HepG2 (cell line): ENCODE measurements around the gene CAB39. TPM values are rescaled to one million over a fixed set of nuclear protein-coding genes. Genes with fewer than 3 reads are reported as not detected.

Experiments used
- EP300 ChIP-seq, 3 experiments: sonication (generic) in 1 of 3; formaldehyde crosslinking in 1 of 3; IDR thresholded peaks; 2 replicates each; pipeline versions ENCODE4 v1.5.1 to v1.6.1; 2011 to 2020; ENCODE audit warnings: low read depth in 2 of 3, low read length in 2 of 3, borderline replicate concordance in 1 of 3, improper control_type of control experiment in 1 of 3, mild to moderate bottlenecking in 1 of 3, missing genetic modification reagents in 1 of 3, moderate library complexity in 1 of 3
- HCFC1 ChIP-seq: fragments of 150-350 bp; IDR thresholded peaks from 2 replicates; pipeline ENCODE4 v1.6.1; 2014; ENCODE audit warnings: low read depth, low read length
- HNRNPK ChIP-seq: fragments of 200-400 bp; formaldehyde crosslinking; IDR thresholded peaks from 2 replicates; pipeline ENCODE4 v1.6.1; 2018; ENCODE audit warnings: low read length, low read depth, moderate library complexity, mild to moderate bottlenecking; ENCODE audit not compliant: poor library complexity, severe bottlenecking
- MED13 ChIP-seq: sonication (generic); formaldehyde crosslinking; IDR thresholded peaks from 2 replicates; pipeline ENCODE4 v1.5.0; 2020; ENCODE audit warnings: missing genetic modification reagents
- MEIS1 ChIP-seq: sonication (generic); formaldehyde crosslinking; IDR thresholded peaks from 2 replicates; pipeline ENCODE4 v1.9.0; 2021; ENCODE audit warnings: mild to moderate bottlenecking, missing genetic modification reagents, moderate library complexity, borderline replicate concordance
- MYC ChIP-seq: sonication (generic); formaldehyde crosslinking; IDR thresholded peaks from 2 replicates; pipeline ENCODE4 v1.9.0; 2021; ENCODE audit warnings: missing genetic modification reagents, borderline replicate concordance
- RXRA ChIP-seq: sonication (generic); formaldehyde crosslinking; IDR thresholded peaks from 2 replicates; pipeline ENCODE4 v1.5.1; 2020; ENCODE audit warnings: missing genetic modification reagents
- THAP11 ChIP-seq: IDR thresholded peaks from 2 replicates; pipeline ENCODE4 v1.6.1; 2016; ENCODE audit warnings: missing biosample characterization, missing genetic modification reagents
- ZFP62 ChIP-seq: sonication (generic); formaldehyde crosslinking; IDR thresholded peaks from 2 replicates; pipeline ENCODE4 v1.4.0; 2020; ENCODE audit warnings: missing genetic modification reagents
- ZKSCAN8 ChIP-seq: IDR thresholded peaks from 2 replicates; pipeline ENCODE4 v1.6.1; 2016; ENCODE audit warnings: borderline replicate concordance, missing genetic modification reagents, missing compliant biosample characterization
- ZNF121 ChIP-seq: sonication (generic); formaldehyde crosslinking; IDR thresholded peaks from 2 replicates; pipeline ENCODE4 v1.5.0; 2020; ENCODE audit warnings: mild to moderate bottlenecking, missing genetic modification reagents
- ZNF17 ChIP-seq: sonication (generic); formaldehyde crosslinking; IDR thresholded peaks from 2 replicates; pipeline ENCODE4 v1.5.0; 2020; ENCODE audit warnings: mild to moderate bottlenecking, missing genetic modification reagents
- ZNF33B ChIP-seq: sonication (generic); formaldehyde crosslinking; IDR thresholded peaks from 2 replicates; pipeline ENCODE4 v1.5.1; 2020; ENCODE audit warnings: mild to moderate bottlenecking, missing genetic modification reagents
- ZNF343 ChIP-seq: sonication (generic); formaldehyde crosslinking; IDR thresholded peaks from 2 replicates; pipeline ENCODE4 v1.4.0; 2020; ENCODE audit warnings: mild to moderate bottlenecking, missing genetic modification reagents
- ZNF607 ChIP-seq: sonication (generic); formaldehyde crosslinking; IDR thresholded peaks from 2 replicates; pipeline ENCODE4 v1.5.1; 2020; ENCODE audit warnings: missing genetic modification reagents, mild to moderate bottlenecking, borderline replicate concordance
- ZNF75D ChIP-seq: sonication (generic); formaldehyde crosslinking; IDR thresholded peaks from 2 replicates; pipeline ENCODE4 v1.8.1; 2023; ENCODE audit warnings: missing genetic modification reagents, mild to moderate bottlenecking, borderline replicate concordance
- polyA plus RNA-seq, 8 experiments: library from polyadenylated mRNA; depleted of rRNA in 3 of 8; stranded (reverse) in 7 of 8; unstranded in 1 of 8; fragments of >200 nt; fragmentation: Illumina TruSeq in 4 of 8; extraction: Trizol in 4 of 8; gene quantifications; 2 replicates each; pipeline versions ENCODE4 v1.2.1 to v1.2.3, GENCODE V29; 2011 to 2016; ENCODE audit warnings: low read depth in 4 of 8, missing spikeins in 1 of 8, mixed read lengths in 1 of 8; ENCODE audit not compliant: insufficient read depth in 1 of 8
- total RNA-seq, 5 experiments: library from RNA; depleted of rRNA; stranded (reverse); fragments of >200 nt; fragmentation: Illumina TruSeq; extraction: Trizol; gene quantifications; 2 replicates each; pipeline ENCODE4 v1.2.3, GENCODE V29; 2016; ENCODE audit warnings: low read depth in 1 of 5
- TF ChIP-seq, protein P1 (sequence below): sonication (generic); formaldehyde crosslinking; IDR thresholded peaks from 2 replicates; pipeline ENCODE4 v1.4.0; 2020; ENCODE audit warnings: mild to moderate bottlenecking, low read depth, missing genetic modification reagents
- TF ChIP-seq, protein P2 (sequence below): sonication (generic); formaldehyde crosslinking; IDR thresholded peaks from 2 replicates; pipeline ENCODE4 v1.4.0; 2020; ENCODE audit warnings: missing genetic modification reagents
- TF ChIP-seq, protein P3 (sequence below): sonication (generic); formaldehyde crosslinking; IDR thresholded peaks from 2 replicates; pipeline ENCODE4 v1.5.0; 2020; ENCODE audit warnings: mild to moderate bottlenecking, missing genetic modification reagents, moderate library complexity
- TF ChIP-seq, protein P4 (sequence below): sonication (generic); formaldehyde crosslinking; IDR thresholded peaks from 2 replicates; pipeline ENCODE4 v1.5.1; 2020; ENCODE audit warnings: mild to moderate bottlenecking, missing genetic modification reagents, moderate library complexity
- TF ChIP-seq, protein P5 (sequence below): sonication (generic); formaldehyde crosslinking; IDR thresholded peaks from 2 replicates; pipeline ENCODE4 v1.4.0; 2020; ENCODE audit warnings: mild to moderate bottlenecking, missing genetic modification reagents
- TF ChIP-seq, protein P6 (sequence below): sonication (generic); formaldehyde crosslinking; IDR thresholded peaks from 2 replicates; pipeline ENCODE4 v1.4.0; 2020; ENCODE audit warnings: missing genetic modification reagents

Gene CAB39
- total and polyA plus RNA-seq, 2 of the 13 experiments (the other 11 are each of a cell fraction or from before 2014, with no cell fraction given) = 19.3 to 45.3 TPM

DNA sequence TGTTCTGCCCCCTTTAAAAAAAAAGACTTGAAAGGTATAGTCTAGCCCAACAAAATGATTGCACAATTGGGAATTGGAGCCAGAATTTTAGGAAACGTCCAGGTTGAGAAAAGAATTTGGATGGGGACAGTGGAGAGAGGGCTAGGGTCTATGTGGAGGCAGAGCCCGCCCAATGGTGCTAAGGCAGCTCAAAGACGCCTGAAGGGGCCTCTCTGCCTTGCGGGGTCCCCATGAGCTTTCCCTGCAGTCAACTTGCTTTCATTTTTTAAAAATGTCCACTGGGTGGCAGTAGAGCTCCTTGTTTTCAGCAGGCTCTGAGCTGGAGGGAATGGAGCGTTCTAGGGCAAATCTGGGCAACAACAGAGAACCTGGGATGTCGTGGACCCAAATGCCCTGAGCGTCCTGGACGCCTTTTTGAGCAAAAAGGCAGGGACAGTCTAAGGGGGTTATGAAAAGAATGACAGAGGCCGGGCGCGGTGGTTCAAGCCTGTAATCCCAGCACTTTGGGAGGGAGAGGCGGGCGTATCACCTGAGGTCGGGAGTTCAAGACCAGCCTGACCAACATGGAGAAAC lies 111.8 kb downstream of the CAB39 start (continued):
- TF ChIP-seq, protein P1, sequence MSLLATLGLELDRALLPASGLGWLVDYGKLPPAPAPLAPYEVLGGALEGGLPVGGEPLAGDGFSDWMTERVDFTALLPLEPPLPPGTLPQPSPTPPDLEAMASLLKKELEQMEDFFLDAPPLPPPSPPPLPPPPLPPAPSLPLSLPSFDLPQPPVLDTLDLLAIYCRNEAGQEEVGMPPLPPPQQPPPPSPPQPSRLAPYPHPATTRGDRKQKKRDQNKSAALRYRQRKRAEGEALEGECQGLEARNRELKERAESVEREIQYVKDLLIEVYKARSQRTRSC = no peak
- TF ChIP-seq HNRNPK = no peak
- TF ChIP-seq ZKSCAN8 (CRISPR knock-in tag) = no peak
- no peak for TF ChIP-seq THAP11 (CRISPR knock-in tag)
- TF ChIP-seq MEIS1 (CRISPR knock-in tag) = no peak
- TF ChIP-seq, protein P2, sequence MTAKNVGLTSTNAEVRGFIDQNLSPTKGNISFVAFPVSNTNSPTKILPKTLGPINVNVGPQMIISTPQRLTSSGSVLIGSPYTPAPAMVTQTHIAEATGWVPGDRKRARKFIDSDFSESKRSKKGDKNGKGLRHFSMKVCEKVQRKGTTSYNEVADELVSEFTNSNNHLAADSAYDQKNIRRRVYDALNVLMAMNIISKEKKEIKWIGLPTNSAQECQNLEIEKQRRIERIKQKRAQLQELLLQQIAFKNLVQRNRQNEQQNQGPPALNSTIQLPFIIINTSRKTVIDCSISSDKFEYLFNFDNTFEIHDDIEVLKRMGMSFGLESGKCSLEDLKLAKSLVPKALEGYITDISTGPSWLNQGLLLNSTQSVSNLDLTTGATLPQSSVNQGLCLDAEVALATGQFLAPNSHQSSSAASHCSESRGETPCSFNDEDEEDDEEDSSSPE = no peak
- no peak for TF ChIP-seq ZNF75D (CRISPR knock-in tag)
- TF ChIP-seq ZFP62 (CRISPR knock-in tag) = no peak
- TF ChIP-seq ZNF343 (CRISPR knock-in tag) = no peak
- no peak for TF ChIP-seq EP300 (IDR thresholded peaks at IDR 0.05; ENCODE audit: low read depth in 2 of 2, low read length in 2 of 2)
- TF ChIP-seq EP300 (CRISPR knock-in tag; IDR thresholded peaks at IDR 0.05; ENCODE audit: borderline replicate concordance) = no peak
- no peak for TF ChIP-seq ZNF17 (CRISPR knock-in tag)
- TF ChIP-seq, protein P3, sequence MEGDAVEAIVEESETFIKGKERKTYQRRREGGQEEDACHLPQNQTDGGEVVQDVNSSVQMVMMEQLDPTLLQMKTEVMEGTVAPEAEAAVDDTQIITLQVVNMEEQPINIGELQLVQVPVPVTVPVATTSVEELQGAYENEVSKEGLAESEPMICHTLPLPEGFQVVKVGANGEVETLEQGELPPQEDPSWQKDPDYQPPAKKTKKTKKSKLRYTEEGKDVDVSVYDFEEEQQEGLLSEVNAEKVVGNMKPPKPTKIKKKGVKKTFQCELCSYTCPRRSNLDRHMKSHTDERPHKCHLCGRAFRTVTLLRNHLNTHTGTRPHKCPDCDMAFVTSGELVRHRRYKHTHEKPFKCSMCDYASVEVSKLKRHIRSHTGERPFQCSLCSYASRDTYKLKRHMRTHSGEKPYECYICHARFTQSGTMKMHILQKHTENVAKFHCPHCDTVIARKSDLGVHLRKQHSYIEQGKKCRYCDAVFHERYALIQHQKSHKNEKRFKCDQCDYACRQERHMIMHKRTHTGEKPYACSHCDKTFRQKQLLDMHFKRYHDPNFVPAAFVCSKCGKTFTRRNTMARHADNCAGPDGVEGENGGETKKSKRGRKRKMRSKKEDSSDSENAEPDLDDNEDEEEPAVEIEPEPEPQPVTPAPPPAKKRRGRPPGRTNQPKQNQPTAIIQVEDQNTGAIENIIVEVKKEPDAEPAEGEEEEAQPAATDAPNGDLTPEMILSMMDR (CRISPR knock-in tag) = peak; percentile 89
- TF ChIP-seq, protein P4, sequence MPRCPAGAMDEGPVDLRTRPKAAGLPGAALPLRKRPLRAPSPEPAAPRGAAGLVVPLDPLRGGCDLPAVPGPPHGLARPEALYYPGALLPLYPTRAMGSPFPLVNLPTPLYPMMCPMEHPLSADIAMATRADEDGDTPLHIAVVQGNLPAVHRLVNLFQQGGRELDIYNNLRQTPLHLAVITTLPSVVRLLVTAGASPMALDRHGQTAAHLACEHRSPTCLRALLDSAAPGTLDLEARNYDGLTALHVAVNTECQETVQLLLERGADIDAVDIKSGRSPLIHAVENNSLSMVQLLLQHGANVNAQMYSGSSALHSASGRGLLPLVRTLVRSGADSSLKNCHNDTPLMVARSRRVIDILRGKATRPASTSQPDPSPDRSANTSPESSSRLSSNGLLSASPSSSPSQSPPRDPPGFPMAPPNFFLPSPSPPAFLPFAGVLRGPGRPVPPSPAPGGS (CRISPR knock-in tag) = no peak
- no peak for TF ChIP-seq HCFC1
- TF ChIP-seq ZNF121 (CRISPR knock-in tag) = no peak
- TF ChIP-seq, protein P5, sequence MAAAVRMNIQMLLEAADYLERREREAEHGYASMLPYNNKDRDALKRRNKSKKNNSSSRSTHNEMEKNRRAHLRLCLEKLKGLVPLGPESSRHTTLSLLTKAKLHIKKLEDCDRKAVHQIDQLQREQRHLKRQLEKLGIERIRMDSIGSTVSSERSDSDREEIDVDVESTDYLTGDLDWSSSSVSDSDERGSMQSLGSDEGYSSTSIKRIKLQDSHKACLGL (CRISPR knock-in tag) = no peak
- no peak for TF ChIP-seq MYC (CRISPR knock-in tag)
- TF ChIP-seq, protein P6, sequence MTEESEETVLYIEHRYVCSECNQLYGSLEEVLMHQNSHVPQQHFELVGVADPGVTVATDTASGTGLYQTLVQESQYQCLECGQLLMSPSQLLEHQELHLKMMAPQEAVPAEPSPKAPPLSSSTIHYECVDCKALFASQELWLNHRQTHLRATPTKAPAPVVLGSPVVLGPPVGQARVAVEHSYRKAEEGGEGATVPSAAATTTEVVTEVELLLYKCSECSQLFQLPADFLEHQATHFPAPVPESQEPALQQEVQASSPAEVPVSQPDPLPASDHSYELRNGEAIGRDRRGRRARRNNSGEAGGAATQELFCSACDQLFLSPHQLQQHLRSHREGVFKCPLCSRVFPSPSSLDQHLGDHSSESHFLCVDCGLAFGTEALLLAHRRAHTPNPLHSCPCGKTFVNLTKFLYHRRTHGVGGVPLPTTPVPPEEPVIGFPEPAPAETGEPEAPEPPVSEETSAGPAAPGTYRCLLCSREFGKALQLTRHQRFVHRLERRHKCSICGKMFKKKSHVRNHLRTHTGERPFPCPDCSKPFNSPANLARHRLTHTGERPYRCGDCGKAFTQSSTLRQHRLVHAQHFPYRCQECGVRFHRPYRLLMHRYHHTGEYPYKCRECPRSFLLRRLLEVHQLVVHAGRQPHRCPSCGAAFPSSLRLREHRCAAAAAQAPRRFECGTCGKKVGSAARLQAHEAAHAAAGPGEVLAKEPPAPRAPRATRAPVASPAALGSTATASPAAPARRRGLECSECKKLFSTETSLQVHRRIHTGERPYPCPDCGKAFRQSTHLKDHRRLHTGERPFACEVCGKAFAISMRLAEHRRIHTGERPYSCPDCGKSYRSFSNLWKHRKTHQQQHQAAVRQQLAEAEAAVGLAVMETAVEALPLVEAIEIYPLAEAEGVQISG (CRISPR knock-in tag) = peak; percentile 47; the same call in 1 of the 2 replicates
- TF ChIP-seq MED13 (CRISPR knock-in tag) = no peak
- TF ChIP-seq RXRA (CRISPR knock-in tag) = no peak
- TF ChIP-seq ZNF607 (CRISPR knock-in tag) = no peak
- TF ChIP-seq ZNF33B (CRISPR knock-in tag) = no peak
